Liver (tissue), 9 donors: Measurements from ENCODE around the gene MCTP1. TPM values are rescaled to one million over a fixed set of nuclear protein-coding genes. Genes with fewer than 3 reads are reported as not detected.

ENCODE experiments used
- DNase-seq: peaks from one replicate; pipeline ENCODE4 v3.0.0-alpha.2; 2017; ENCODE audit warnings: low spot score
- H3K27ac ChIP-seq, 2 donors: one replicate each; pipeline ENCODE4 v1.7.0; 2013; ENCODE audit warnings: inconsistent platforms in 2 of 2, low read length in 2 of 2, control low read depth in 1 of 2, low read depth in 1 of 2, mild to moderate bottlenecking in 1 of 2
- H3K27me3 ChIP-seq, 4 donors: one replicate each; pipeline versions ENCODE4 v1.6.1 to v1.7.0; 2013; ENCODE audit warnings: low read length in 3 of 4, inconsistent platforms in 1 of 4, mild to moderate bottlenecking in 1 of 4, moderate library complexity in 1 of 4; ENCODE audit not compliant: control insufficient read depth in 4 of 4, insufficient read depth in 4 of 4
- H3K36me3 ChIP-seq, 4 donors: one replicate each; pipeline versions ENCODE4 v1.6.1 to v1.7.0; 2013; ENCODE audit warnings: low read length in 3 of 4, mild to moderate bottlenecking in 3 of 4, low read depth in 1 of 4, moderate library complexity in 1 of 4; ENCODE audit not compliant: control insufficient read depth in 4 of 4, insufficient read depth in 3 of 4
- H3K4me1 ChIP-seq, 4 donors: one replicate each; pipeline versions ENCODE4 v1.6.1 to v1.7.0; 2013; ENCODE audit warnings: low read length in 3 of 4, mild to moderate bottlenecking in 3 of 4, moderate library complexity in 1 of 4; ENCODE audit not compliant: control insufficient read depth in 4 of 4, insufficient read depth in 4 of 4
- H3K4me3 ChIP-seq, 3 donors: one replicate each; pipeline versions ENCODE4 v1.6.1 to v1.7.0; 2013; ENCODE audit warnings: low read length in 3 of 3, control low read depth in 1 of 3, low read depth in 1 of 3, mild to moderate bottlenecking in 1 of 3
- H3K9ac ChIP-seq, 2 donors: one replicate each; pipeline ENCODE4 v1.7.0; 2013; ENCODE audit warnings: low read length in 2 of 2, mild to moderate bottlenecking in 2 of 2, moderate library complexity in 2 of 2, control low read depth in 1 of 2, low read depth in 1 of 2
- H3K9me3 ChIP-seq, 4 donors: one replicate each; pipeline versions ENCODE4 v1.6.1 to v1.7.0; 2013; ENCODE audit warnings: low read length in 3 of 4; ENCODE audit not compliant: control insufficient read depth in 4 of 4
- CTCF ChIP-seq: fragments of 150-350 bp; IDR thresholded peaks from 2 replicates; pipeline ENCODE4 v1.5.1; 2017; ENCODE audit warnings: improper control_type of control experiment, low read depth, low read length; ENCODE audit not compliant: missing input control
- EGR1 ChIP-seq, 2 donors: IDR thresholded peaks; 2 replicates each; pipeline ENCODE4 v1.6.1; 2016 to 2018; ENCODE audit warnings: antibody characterized with exemption in 2 of 2, low read depth in 2 of 2
- FOXA1 ChIP-seq: IDR thresholded peaks from 2 replicates; pipeline ENCODE4 v1.6.1; 2016; ENCODE audit warnings: antibody characterized with exemption
- FOXA2 ChIP-seq: IDR thresholded peaks from 2 replicates; pipeline ENCODE4 v1.6.1; 2016; ENCODE audit warnings: antibody characterized with exemption
- GABPA ChIP-seq, 2 donors: IDR thresholded peaks in 1 of 2; conservative IDR thresholded peaks in 1 of 2; 2 replicates each; pipeline ENCODE4 v1.6.1; 2016; ENCODE audit warnings: antibody characterized with exemption in 2 of 2, mild to moderate bottlenecking in 1 of 2, moderate library complexity in 1 of 2
- HNF4A ChIP-seq, 2 donors: conservative IDR thresholded peaks; 2 replicates each; pipeline ENCODE4 v1.6.1; 2016; ENCODE audit warnings: antibody characterized with exemption in 2 of 2, mild to moderate bottlenecking in 2 of 2
- HNF4G ChIP-seq: IDR thresholded peaks from 2 replicates; pipeline ENCODE4 v1.6.1; 2016; ENCODE audit warnings: antibody characterized with exemption
- JUND ChIP-seq, 2 donors: IDR thresholded peaks; 2 replicates each; pipeline ENCODE4 v1.6.1; 2016; ENCODE audit warnings: antibody characterized with exemption in 2 of 2
- NR2F2 ChIP-seq: IDR thresholded peaks from 2 replicates; pipeline ENCODE4 v1.6.1; 2016; ENCODE audit warnings: antibody characterized with exemption
- RAD21 ChIP-seq, 2 donors: IDR thresholded peaks; 2 replicates each; pipeline ENCODE4 v1.6.1; 2016; ENCODE audit warnings: antibody characterized with exemption in 2 of 2, mild to moderate bottlenecking in 2 of 2
- REST ChIP-seq: IDR thresholded peaks from 2 replicates; pipeline ENCODE4 v1.6.1; 2016; ENCODE audit warnings: antibody characterized with exemption, mild to moderate bottlenecking
- RXRA ChIP-seq, 2 donors: IDR thresholded peaks; 2 replicates each; pipeline ENCODE4 v1.6.1; 2017 to 2018; ENCODE audit warnings: antibody characterized with exemption in 2 of 2, mild to moderate bottlenecking in 1 of 2
- SP1 ChIP-seq: IDR thresholded peaks from 2 replicates; pipeline ENCODE4 v1.6.1; 2018; ENCODE audit warnings: antibody characterized with exemption, mild to moderate bottlenecking
- TAF1 ChIP-seq: conservative IDR thresholded peaks from 2 replicates; pipeline ENCODE4 v1.6.1; 2016; ENCODE audit warnings: antibody characterized with exemption, mild to moderate bottlenecking
- YY1 ChIP-seq: IDR thresholded peaks from 2 replicates; pipeline ENCODE4 v1.6.1; 2016; ENCODE audit warnings: antibody characterized with exemption, mild to moderate bottlenecking
- ZBTB33 ChIP-seq: IDR thresholded peaks from 2 replicates; pipeline ENCODE4 v1.6.1; 2016; ENCODE audit warnings: antibody characterized with exemption
- WGBS: extraction: QIAGEN DNeasy Blood & Tissue Kit; methylation state at CpG from one replicate; pipeline ENCODE4 v1.1.7; 2013; 5-methylcytosine and 5-hydroxymethylcytosine counted together
- polyA plus RNA-seq, 2 donors: library from polyadenylated mRNA; stranded (reverse) in 1 of 2; unstranded in 1 of 2; fragments of 200-250 nt in 1 of 2; fragments of >200 nt in 1 of 2; fragmentation: Nextera tagmentation in 1 of 2; extraction: Ambion mirVana in 1 of 2; gene quantifications; one replicate each; pipeline versions ENCODE4 v1.2.1 to v1.2.3, GENCODE V29; 2013 to 2015
- total RNA-seq, 2 donors: library from RNA; depleted of rRNA; stranded (reverse); fragments of >200 nt; gene quantifications; one replicate each; pipeline ENCODE4 v1.2.3, GENCODE V29; 2014
- TF ChIP-seq, protein P1 (sequence below): IDR thresholded peaks from 2 replicates; pipeline ENCODE4 v1.6.1; 2016; ENCODE audit warnings: antibody characterized with exemption
- TF ChIP-seq, protein P2 (sequence below): IDR thresholded peaks from 2 replicates; pipeline ENCODE4 v1.6.1; 2016; ENCODE audit warnings: antibody characterized with exemption
- donor health status: healthy.
- donor health status: healthy.
- donor health status: healthy.
- donor health status: healthy.
- donor health status: healthy.

Gene MCTP1
- total and polyA plus RNA-seq, 4 donors = 0.67 to 7.6 (median 4.3) TPM

DNA sequence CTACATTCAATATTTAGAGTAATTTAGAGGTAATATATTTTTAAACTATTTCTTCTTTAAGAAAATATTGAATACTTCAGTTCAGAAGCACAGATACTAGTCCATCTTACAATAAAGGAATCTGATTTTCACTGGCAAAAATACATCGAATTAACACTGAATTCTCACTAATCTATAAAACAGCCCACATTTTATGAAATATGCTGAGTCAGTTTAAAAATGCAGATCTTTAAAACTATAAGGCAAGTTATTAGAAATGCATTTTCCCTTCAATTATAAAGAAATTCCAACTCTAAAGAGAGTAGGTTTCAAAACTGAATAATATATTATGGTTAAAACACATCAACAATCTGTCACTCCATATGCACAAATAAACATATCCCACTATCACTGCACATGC, 433.9 kb downstream of the MCTP1 start:
- H3K4me1 ChIP-seq = no peaks in the 10 kb centered on the region
- WGBS = 64% methylated on average over 1 of the region's 1 CpG
- no peak overlapping the region for H3K4me3 ChIP-seq
- no peaks in the 10 kb centered on the region for H3K36me3 ChIP-seq
- TF ChIP-seq FOXA1 = no peak
- TF ChIP-seq HNF4A (conservative IDR thresholded peaks at IDR 0.05) = no peak
- no peak for TF ChIP-seq RAD21 (IDR thresholded peaks at IDR 0.05)
- no peak for TF ChIP-seq GABPA (IDR thresholded peaks at IDR 0.05 in 1 of 2, conservative IDR thresholded peaks at IDR 0.05 in 1 of 2)
- TF ChIP-seq HNF4G = no peak
- no peak for TF ChIP-seq SP1
- TF ChIP-seq, protein P1, sequence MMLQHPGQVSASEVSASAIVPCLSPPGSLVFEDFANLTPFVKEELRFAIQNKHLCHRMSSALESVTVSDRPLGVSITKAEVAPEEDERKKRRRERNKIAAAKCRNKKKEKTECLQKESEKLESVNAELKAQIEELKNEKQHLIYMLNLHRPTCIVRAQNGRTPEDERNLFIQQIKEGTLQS = no peak
- TF ChIP-seq JUND (IDR thresholded peaks at IDR 0.05) = no peak
- no peak for TF ChIP-seq FOXA2
- TF ChIP-seq RXRA (IDR thresholded peaks at IDR 0.05) = no peak
- no peak for TF ChIP-seq REST
- no peak for TF ChIP-seq YY1
- TF ChIP-seq NR2F2 = no peak
- TF ChIP-seq EGR1 (IDR thresholded peaks at IDR 0.05; ENCODE audit: low read depth in 2 of 2) = no peak
- TF ChIP-seq ZBTB33 = no peak
- TF ChIP-seq CTCF = no peak
- TF ChIP-seq, protein P2, sequence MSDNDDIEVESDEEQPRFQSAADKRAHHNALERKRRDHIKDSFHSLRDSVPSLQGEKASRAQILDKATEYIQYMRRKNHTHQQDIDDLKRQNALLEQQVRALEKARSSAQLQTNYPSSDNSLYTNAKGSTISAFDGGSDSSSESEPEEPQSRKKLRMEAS = no peak
- TF ChIP-seq TAF1 = no peak
- H3K27ac ChIP-seq = no peak overlapping the region
- DNase-seq = no peak
- H3K9me3 ChIP-seq = no peaks in the 10 kb centered on the region
- peaks cover 0 to 3% (median 0%) of the 10 kb centered on the region in 4 donors for H3K27me3 ChIP-seq
- H3K9ac ChIP-seq = no peak overlapping the region
